HPDE6-E6E7 (cell line): ENCODE results near the gene TIGD3.

ENCODE experiments used
- DNase-seq: peaks from one replicate; pipeline ENCODE4 v3.0.0; 2011; ENCODE audit warnings: missing footprints; ENCODE audit errors: extremely low spot score

TIGD3 gene, protein sequence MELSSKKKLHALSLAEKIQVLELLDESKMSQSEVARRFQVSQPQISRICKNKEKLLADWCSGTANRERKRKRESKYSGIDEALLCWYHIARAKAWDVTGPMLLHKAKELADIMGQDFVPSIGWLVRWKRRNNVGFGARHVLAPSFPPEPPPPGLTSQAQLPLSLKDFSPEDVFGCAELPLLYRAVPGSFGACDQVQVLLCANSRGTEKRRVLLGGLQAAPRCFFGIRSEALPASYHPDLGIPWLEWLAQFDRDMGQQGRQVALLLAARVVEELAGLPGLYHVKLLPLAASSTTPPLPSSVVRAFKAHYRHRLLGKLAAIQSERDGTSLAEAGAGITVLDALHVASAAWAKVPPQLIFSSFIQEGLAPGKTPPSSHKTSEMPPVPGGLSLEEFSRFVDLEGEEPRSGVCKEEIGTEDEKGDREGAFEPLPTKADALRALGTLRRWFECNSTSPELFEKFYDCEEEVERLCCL

GRCh38 chr11:65354265-65355012, at the start of gene TIGD3:
TIGD3 (plus strand) TSS chr11:65354751; CDS start chr11:65355809, 1,058 bp downstream.
- peak; percentile 98 for DNase-seq

GRCh38 chr11:65305501-65306268, 48.9 kb upstream of the TIGD3 start:
- DNase-seq: no peak

GRCh38 chr11:65307298-65308229, 47.0 kb upstream of the TIGD3 start:
- no peak for DNase-seq

DNA sequence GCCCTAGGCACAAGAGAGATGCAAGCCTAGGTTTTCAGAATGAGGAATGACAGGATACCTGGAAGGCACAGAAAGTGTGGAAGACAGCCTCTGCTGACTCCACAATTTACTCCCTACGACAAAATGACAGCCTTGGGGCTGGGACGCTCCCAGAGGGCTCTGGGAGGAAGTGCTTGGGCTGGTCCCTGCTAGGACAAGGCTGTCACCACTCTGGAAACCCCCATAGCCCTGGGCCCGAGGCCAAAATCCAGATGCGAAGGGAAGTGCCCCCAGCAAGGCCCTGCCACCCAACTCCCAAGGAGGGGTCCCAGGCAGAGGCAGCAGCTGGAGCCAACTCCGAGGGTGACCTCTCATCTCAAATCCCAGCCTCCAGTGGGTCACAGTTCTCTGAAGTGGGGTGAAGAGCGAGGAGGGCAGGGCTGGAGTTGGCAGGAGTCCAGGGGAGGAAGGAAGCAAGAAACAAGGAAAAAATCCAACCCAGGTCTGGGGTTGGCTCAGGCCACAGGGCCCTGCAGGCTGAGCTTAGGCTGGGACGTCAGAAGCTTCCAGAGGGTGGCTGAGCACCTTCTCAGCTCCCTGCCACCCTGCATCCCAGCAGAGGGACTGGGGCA, 46.2 kb upstream of the TIGD3 start:
- DNase-seq: no peak

GRCh38 chr11:65309006-65309405, 45.5 kb upstream of the TIGD3 start:
- no peak for DNase-seq

- no peak for DNase-seq
These were observed 44.3 kb upstream of the TIGD3 start for GRCh38 chr11:65310215-65310614.

GRCh38 chr11:65310736-65311135, 43.8 kb upstream of the TIGD3 start:
- no peak for DNase-seq

DNA sequence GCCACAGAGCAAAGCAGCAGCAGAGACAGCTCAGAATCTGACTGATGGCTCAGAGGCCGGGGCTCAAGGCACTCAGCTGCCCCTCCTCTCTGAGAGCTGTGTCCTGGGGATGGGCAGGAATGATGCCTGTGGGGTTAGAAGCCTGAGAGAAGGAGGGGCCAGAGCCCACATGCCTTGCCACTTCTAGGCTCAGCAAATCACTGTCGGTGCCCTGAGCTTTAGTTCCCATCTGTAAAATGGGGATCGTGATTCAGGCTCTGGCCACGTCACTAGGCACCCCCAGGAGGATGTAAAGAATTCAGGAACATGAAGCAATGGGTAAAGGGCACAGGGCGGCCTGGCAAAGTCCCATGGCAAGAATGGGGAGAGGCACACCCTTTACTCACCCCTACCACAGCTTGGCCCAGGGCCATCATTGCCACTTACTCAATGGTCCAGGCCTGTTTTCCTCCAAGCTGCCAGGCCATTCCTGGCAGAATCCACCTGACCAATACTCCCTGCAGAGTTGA, 43.3 kb upstream of the TIGD3 start:
- no peak for DNase-seq

DNA sequence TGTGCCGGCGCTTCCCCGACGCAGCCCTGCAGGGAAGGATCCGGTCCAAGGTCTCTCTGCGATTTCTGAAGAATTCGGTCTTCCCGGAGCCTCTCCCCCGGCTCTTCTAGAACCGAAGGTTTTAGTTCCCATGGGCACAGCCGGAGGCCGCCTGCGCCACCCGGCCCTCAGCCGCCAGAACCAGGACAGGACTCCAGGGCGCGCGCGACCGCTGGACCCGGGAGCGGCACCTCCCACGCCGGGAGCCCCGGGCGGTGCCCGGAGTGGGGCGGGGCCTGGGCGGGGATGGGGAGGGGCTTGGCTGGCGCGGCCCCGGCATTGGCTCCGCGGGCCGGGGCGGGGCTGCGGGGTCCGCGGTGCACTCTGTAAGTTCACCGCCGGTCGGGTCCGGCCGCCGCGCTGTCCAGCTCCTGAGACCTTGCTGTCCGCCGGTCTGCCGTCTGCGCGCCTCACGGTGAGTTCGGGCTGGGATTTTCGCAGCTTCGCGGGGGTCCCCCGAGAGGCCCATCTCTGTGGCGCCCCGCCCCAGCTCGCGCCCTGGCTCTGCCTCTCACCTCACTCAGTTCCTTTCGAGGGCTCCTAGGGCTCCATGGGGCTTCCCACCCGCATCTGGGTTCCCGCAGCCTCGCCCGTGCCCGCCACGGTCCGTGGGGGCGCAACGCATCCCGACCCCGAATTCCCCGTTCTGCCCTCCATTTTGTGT, 39.9 kb upstream of the TIGD3 start, which contains the start of gene CDC42EP2:
TSS of gene CDC42EP2 (plus strand) at position 366 of the 703 bp plus-strand sequence. CDS start 6,033 bp downstream, outside the sequence.
- DNase-seq: peak; percentile 71

DNA sequence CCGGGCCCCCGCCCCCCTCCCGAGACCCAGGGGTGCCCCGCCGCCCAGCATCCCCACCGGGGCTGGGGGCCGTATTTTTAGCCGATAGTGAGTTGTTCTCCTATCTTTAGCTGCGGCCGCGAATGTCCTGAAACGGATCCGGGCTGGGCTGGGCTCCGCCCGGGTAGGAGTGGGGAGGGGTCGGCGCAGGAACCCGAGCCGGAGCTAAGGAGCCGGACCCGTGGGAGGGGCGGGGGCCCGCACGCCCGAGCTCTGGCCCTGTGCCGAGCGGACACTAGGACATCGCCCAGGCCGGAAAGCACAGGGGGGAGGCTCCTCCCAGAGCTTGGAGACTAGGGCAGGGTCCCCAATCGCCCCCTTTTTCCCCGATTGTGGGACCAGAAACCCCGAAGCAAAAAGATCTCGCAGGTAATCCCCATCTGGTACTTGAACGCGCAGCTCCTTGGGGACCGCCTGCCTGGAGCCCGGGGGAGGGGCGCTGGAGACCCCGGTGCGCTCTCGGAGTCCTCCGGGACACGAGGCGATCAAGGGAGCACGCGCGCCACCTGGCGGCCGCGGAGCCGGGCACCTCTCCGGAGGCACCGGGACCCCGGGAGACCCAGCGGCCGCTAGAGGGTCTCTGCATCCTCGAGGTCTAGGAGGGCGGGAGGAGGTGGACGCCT, 39.2 kb upstream of the TIGD3 start:
- DNase-seq: no peak

GRCh38 chr11:65315866-65316226, 38.7 kb upstream of the TIGD3 start:
- no peak for DNase-seq

- DNase-seq: no peak
These were observed 38.1 kb upstream of the TIGD3 start for GRCh38 chr11:65316227-65317024.

- DNase-seq: peak; percentile 64
These were observed 37.3 kb upstream of the TIGD3 start for GRCh38 chr11:65317025-65317786.

- DNase-seq: no peak
These were observed 34.0 kb upstream of the TIGD3 start for GRCh38 chr11:65320386-65321075.

GRCh38 chr11:65321076-65321475, 33.5 kb upstream of the TIGD3 start:
- no peak for DNase-seq

- no peak for DNase-seq
These were observed 32.6 kb upstream of the TIGD3 start for GRCh38 chr11:65321828-65322485.
